Measurements from ENCODE around the gene ARHGAP28.

GRCh38 chr18:6782861-6783260 is 53.3 kb downstream of the ARHGAP28 start:
- TF ChIP-seq EP300 (IDR thresholded peaks at IDR 0.05) (no peak), CTCF (IDR thresholded peaks at IDR 0.05) (no peak), POLR2AphosphoS5 (IDR thresholded peaks at IDR 0.05) (no peak)

Data from upper lobe of left lung (tissue), 4 donors.